Heart left ventricle (tissue), 13 donors: ENCODE results near the gene ZNF618.

Experiments used
- CTCF ChIP-seq, 12 donors: fragments of 200-600 bp; sonication (generic) in 4 of 12; IDR thresholded peaks; one replicate each; pipeline versions ENCODE4 v1.5.0 to v1.8.0; 2018 to 2022; ENCODE audit warnings: antibody characterized with exemption in 12 of 12, mild to moderate bottlenecking in 5 of 12
- POLR2A ChIP-seq, 2 donors: fragments of 450-650 bp; IDR thresholded peaks; one replicate each; pipeline ENCODE4 v1.6.1; 2017; ENCODE audit warnings: antibody characterized with exemption in 2 of 2, mild to moderate bottlenecking in 2 of 2, moderate library complexity in 2 of 2
- donor health status: ischemic (EF 13 %, LVEDD 7.1; RV severe dilation, severe dysfunction).
- donor health status: DM: no; HTN: yes; CAD: no.
- donor health status: DM: no; HTN: no; CAD: no.
- donor health status: ischemic (EF 25% LVEDD 6.9; RV normal size, moderate dysfunction).
- donor health status: ischemic (EF 25% LVEDD 5.7; RV mildly dilated, moderate dysfunction).
- donor health status: ischemic (EF 35%, LVEDD 5.7; RV mildly dilated, moderate dysfunction).
- donor health status: nonischemic (EF 11% LVEDD 7.7; RV severe dilation, severe dysfunction).
- donor health status: DM: yes; HTN: yes; CAD: no.
- donor health status: PGD.
- donor health status: ischemic (EF 29% LVEDD 5.4; RV normal size, mild dysfunction).
- donor health status: nonischemic (EF 23%, LVEDD 6.1; RV moderate dilation, normal function).

DNA sequence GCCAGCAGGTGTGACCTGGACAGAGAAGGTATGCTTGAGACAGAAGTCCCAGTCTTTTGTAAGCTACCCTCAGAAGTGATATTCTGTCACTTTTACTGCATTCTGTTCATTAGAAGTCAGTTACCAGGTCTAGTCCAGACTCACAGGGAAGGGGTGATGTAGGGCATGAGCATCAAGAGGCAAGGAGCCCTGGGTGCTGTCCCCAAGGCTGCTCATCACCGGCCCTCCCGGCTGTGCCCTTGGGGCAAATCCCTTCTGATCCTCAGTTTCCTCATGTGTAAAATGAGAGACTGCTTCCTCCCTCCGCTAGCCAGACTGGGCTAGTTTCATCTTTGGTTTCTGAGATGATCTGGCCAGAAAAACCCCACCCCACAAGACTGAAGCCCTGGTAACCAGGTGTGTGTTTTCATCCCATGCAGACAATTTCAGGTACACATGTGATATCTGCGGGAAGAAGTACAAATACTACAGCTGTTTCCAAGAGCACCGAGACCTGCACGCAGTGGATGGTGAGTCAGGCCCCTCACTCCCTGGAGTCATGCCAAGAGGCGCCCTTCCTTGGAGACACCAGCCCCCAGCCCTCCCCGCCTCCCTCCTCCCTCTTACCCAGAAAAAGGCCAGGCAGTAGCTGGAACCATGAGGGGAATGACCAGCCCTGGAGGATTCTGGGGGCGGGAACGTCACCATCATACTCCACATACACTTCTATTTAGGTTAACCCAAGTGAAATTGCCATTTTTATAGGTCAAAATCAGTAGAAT is 131.0 kb downstream of the ZNF618 start:
- TF ChIP-seq CTCF (IDR thresholded peaks at IDR 0.05) (no peak), POLR2A (IDR thresholded peaks at IDR 0.05) (no peak)
